Astrocyte (in vitro differentiated cells and primary cell): ENCODE data around the gene AP2S1. TPM values are rescaled to one million over a fixed set of nuclear protein-coding genes. Genes with fewer than 3 reads are reported as not detected.

ENCODE experiments used
- DNase-seq: peaks from one replicate; pipeline ENCODE4 v3.0.0-alpha.2; 2010; ENCODE audit warnings: low read depth
- FAIRE-seq: peaks from 2 replicates; lab custom pipeline; 2011; peaks lifted over from hg19 to GRCh38; lab: Jason Lieb, UNC
- H2AFZ ChIP-seq: 2 replicates; pipeline ENCODE4 v1.6.0; 2012; ENCODE audit warnings: low read depth, low read length, inconsistent platforms
- H3K27ac ChIP-seq: 2 replicates; pipeline ENCODE4 v1.5.1; 2011; ENCODE audit warnings: low read depth, low read length, inconsistent platforms
- H3K27me3 ChIP-seq: 2 replicates; pipeline ENCODE4 v1.6.0; 2011; ENCODE audit warnings: low read length, inconsistent platforms; ENCODE audit not compliant: insufficient read depth
- H3K36me3 ChIP-seq: 2 replicates; pipeline ENCODE4 v1.5.1; 2011; ENCODE audit warnings: low read length, inconsistent platforms; ENCODE audit not compliant: insufficient read depth
- H3K4me1 ChIP-seq: 2 replicates; pipeline ENCODE4 v1.5.1; 2011; ENCODE audit warnings: low read length, inconsistent platforms; ENCODE audit not compliant: insufficient read depth
- H3K4me2 ChIP-seq: 2 replicates; pipeline ENCODE4 v1.6.0; 2012; ENCODE audit warnings: low read length, inconsistent platforms
- H3K4me3 ChIP-seq: 2 replicates; pipeline ENCODE4 v1.5.1; 2011; ENCODE audit warnings: low read depth, mild to moderate bottlenecking, low read length, inconsistent platforms; ENCODE audit not compliant: insufficient read depth
- H3K79me2 ChIP-seq: 2 replicates; pipeline ENCODE4 v1.6.0; 2012; ENCODE audit warnings: mild to moderate bottlenecking, low read length, inconsistent platforms; ENCODE audit not compliant: insufficient read depth
- H3K9ac ChIP-seq: 2 replicates; pipeline ENCODE4 v1.6.0; 2012; ENCODE audit warnings: mild to moderate bottlenecking, low read length, inconsistent platforms
- H3K9me3 ChIP-seq: 2 replicates; pipeline ENCODE4 v1.5.1; 2012; ENCODE audit warnings: low read depth, mild to moderate bottlenecking, low read length, inconsistent platforms; ENCODE audit not compliant: insufficient read depth
- H4K20me1 ChIP-seq: 2 replicates; pipeline ENCODE4 v1.6.0; 2012; ENCODE audit warnings: low read length, inconsistent platforms; ENCODE audit not compliant: insufficient read depth
- H3K27ac Mint-ChIP-seq: one replicate; pipeline ENCODE4 v1.8.0; 2021; ENCODE audit warnings: mild to moderate bottlenecking, mixed read lengths; ENCODE audit not compliant: unreplicated experiment
- H3K27me3 Mint-ChIP-seq: one replicate; pipeline ENCODE4 v1.8.0; 2021; ENCODE audit warnings: low read depth, mixed read lengths; ENCODE audit not compliant: unreplicated experiment
- H3K36me3 Mint-ChIP-seq: one replicate; pipeline ENCODE4 v1.8.0; 2021; ENCODE audit warnings: low read depth, mixed read lengths; ENCODE audit not compliant: unreplicated experiment
- H3K4me1 Mint-ChIP-seq: one replicate; pipeline ENCODE4 v1.8.0; 2021; ENCODE audit warnings: low read depth, mixed read lengths; ENCODE audit not compliant: unreplicated experiment
- H3K4me3 Mint-ChIP-seq: one replicate; pipeline ENCODE4 v1.8.0; 2021; ENCODE audit warnings: mild to moderate bottlenecking, moderate library complexity, mixed read lengths; ENCODE audit not compliant: unreplicated experiment
- H3K9me3 Mint-ChIP-seq: one replicate; pipeline ENCODE4 v1.8.0; 2021; ENCODE audit warnings: mild to moderate bottlenecking, mixed read lengths; ENCODE audit not compliant: unreplicated experiment
- CTCF ChIP-seq: IDR thresholded peaks from 2 replicates; pipeline ENCODE4 v1.5.1; 2011; ENCODE audit warnings: low read depth, mild to moderate bottlenecking, inconsistent platforms, low read length, moderate library complexity; ENCODE audit not compliant: insufficient read depth
- EZH2 ChIP-seq: IDR thresholded peaks from 2 replicates; pipeline ENCODE4 v1.6.1; 2012; ENCODE audit warnings: mild to moderate bottlenecking, low read length, inconsistent platforms; ENCODE audit not compliant: insufficient read depth
- total RNA-seq: library from RNA; stranded (reverse); gene quantifications from 2 replicates; pipeline ENCODE4 v1.2.1, GENCODE V29; 2021

Gene AP2S1
- total RNA-seq, 1 donor from 2014 or later: 278 TPM

- TF ChIP-seq CTCF (no peak), EZH2 (no peak)
- H3K27ac Mint-ChIP-seq: no peak overlapping the region
- no peaks in the 10 kb centered on the region for H3K36me3 Mint-ChIP-seq
- peaks cover 21% of the 10 kb centered on the region for H3K4me1 Mint-ChIP-seq
- Histone ChIP-seq H2AFZ (no peak overlapping the region), H3K27me3 (no peaks in the 10 kb centered on the region), H3K4me2 (peak overlapping the region; percentile 96), H3K36me3 (no peaks in the 10 kb centered on the region), H3K9me3 (no peaks in the 10 kb centered on the region), H3K9ac (peak overlapping the region; percentile 84), H3K79me2 (peaks cover 57% of the 10 kb centered on the region), H3K4me1 (peaks cover 43% of the 10 kb centered on the region), H4K20me1 (peaks cover 55% of the 10 kb centered on the region), H3K27ac (peak overlapping the region; percentile 48), H3K4me3 (peak overlapping the region; percentile 73)
- no peaks in the 10 kb centered on the region for H3K9me3 Mint-ChIP-seq
- no peak overlapping the region for H3K4me3 Mint-ChIP-seq
- FAIRE-seq (no peak), DNase-seq (no peak)
- H3K27me3 Mint-ChIP-seq: no peaks in the 10 kb centered on the region
Measured at GRCh38 chr19:46861691-46862502, 11.3 kb upstream of the AP2S1 start.

DNA sequence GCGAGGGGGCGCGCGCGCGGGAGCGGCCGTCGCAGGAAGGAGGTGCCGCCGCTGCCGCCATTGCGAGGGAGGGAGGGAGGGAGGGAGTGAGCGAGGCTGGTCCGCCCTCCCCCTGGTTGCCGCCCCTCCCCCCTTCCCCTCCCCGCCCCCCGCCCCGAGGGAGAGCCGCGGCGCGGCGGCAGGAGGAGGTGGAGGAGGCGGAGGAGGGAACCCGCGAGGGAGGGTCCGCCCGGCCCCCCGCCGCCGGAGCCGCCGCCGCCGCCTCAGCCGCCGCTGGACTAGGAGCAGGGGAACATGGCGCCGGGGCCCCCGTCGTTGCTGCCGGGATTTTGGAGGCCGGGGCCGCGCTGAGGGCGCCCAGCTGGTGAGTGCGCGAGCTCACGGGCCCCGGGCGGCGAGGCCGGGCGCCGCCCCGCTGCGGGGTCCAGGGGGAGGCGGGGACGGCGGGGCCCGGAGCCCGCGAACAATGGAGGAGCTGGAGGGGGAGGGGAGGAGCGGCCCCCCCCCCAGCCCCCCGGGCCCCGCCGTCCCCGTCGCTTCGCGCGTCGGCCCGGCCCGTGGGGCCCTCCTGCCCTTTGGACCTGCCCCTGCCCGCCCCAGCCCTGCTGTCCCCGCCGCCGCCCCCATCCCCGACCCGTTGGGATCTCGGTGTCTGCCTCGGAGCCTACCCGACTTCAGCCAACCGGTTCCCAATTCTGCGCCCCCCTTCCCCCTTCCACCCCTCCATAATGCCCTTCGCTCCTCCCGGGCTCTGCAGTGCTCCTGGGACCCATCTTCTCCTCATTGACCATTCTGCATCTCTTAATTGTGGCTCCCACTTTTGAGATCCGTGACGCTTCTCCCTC, 10.4 kb upstream of the AP2S1 start, which contains the start of gene ARHGAP35:
Gene ARHGAP35 (plus strand): TSS at position 152 of the 845 bp plus-strand sequence. CDS start 57,679 bp downstream, outside the sequence.
- H3K27ac Mint-ChIP-seq: peak within 1 kb of the TSS; percentile 84
- H3K9me3 Mint-ChIP-seq: no peaks in the 10 kb centered on the region
- H3K9me3 ChIP-seq: no peaks in the 10 kb centered on the region
- FAIRE-seq (no peak), DNase-seq (no peak)
- H4K20me1 ChIP-seq: peaks cover 47% of the 10 kb centered on the region
- peaks cover 48% of the 10 kb centered on the region for H3K79me2 ChIP-seq
- TF ChIP-seq CTCF (no peak), EZH2 (no peak)
- H3K27ac ChIP-seq: peak within 1 kb of the TSS; percentile 93
- H3K4me1 Mint-ChIP-seq: peaks cover 14% of the 10 kb centered on the region
- no peaks in the 10 kb centered on the region for H3K27me3 ChIP-seq
- H3K4me1 ChIP-seq: peaks cover 42% of the 10 kb centered on the region
- H3K36me3 ChIP-seq: no peaks in the 10 kb centered on the region
- H3K4me2 ChIP-seq: peak within 1 kb of the TSS; percentile 96
- no peaks in the 10 kb centered on the region for H3K27me3 Mint-ChIP-seq
- H2AFZ ChIP-seq: peak within 1 kb of the TSS; percentile 84
- peaks cover 3% of the 10 kb centered on the region for H3K36me3 Mint-ChIP-seq
- H3K4me3 Mint-ChIP-seq: peak within 1 kb of the TSS; percentile 87
- H3K4me3 ChIP-seq: peak within 1 kb of the TSS; percentile 73
- peak within 1 kb of the TSS; percentile 90 for H3K9ac ChIP-seq
